SK-N-MC (cell line): ENCODE results near the gene CDK4.

Experiments used
- EZH2 ChIP-seq: fragments of 200-600 bp; sonication (generic); IDR thresholded peaks from one replicate; pipeline ENCODE4 v1.6.1; 2017; ENCODE audit warnings: antibody characterized with exemption
- POLR2AphosphoS5 ChIP-seq: IDR thresholded peaks from 2 replicates; pipeline ENCODE4 v1.6.1; 2012; ENCODE audit warnings: mild to moderate bottlenecking, low read depth, low read length, borderline replicate concordance

DNA sequence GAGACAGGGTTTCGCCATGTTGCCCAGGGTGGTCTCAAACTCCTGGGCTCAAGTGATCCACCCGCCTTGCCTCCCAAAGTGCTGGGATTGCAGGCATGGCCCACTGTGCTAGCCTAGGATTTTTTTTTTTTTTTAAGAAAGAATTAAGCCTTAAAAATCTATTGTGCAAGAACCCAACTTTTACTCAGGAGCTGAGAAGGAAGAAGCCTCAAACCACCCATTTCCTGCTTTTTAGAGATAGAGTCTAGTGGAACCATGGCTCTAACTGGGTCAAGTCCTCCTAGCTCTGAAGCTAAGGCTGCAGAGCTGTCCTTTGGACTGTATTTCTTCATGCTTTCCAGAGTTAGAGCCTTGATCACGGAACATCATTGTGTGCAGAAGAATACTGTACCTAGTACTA, 29.1 kb upstream of the CDK4 start:
- TF ChIP-seq POLR2AphosphoS5 (no peak), EZH2 (no peak)
